Body of pancreas (tissue), 4 donors: ENCODE data around the gene TMEM245.

Source experiments
- POLR2A ChIP-seq, 3 donors: fragments of 450-650 bp; IDR thresholded peaks; one replicate each; pipeline ENCODE4 v1.6.1; 2016; ENCODE audit warnings: antibody characterized with exemption in 3 of 3, mild to moderate bottlenecking in 2 of 3
- TF ChIP-seq, protein P1 (sequence below), 7 experiments: fragments of 450-650 bp in 4 of 7; fragments of 200-600 bp in 3 of 7; sonication (generic) in 3 of 7; IDR thresholded peaks; one replicate each; pipeline ENCODE4 v1.5.1; 2016 to 2019; ENCODE audit warnings: antibody characterized with exemption in 7 of 7

DNA sequence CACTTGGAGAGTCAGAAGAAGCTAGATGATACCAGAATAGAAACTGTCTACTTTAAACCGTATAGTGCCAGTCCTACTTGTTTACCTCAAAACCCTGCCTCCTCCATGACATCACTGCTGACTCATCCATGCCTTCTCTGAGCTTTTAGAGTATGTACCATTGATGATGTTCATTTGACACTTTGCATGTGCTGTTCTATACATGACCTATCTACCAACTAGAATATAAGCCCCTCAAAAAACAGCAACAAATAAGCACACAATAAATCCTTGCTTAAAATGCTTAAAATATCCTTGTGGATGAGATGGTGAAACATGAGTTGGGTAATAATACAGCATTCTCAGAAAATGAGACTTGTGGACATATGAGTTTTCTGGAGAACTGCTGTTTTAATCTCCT lies 109.0 kb downstream of the TMEM245 start:
- no peak for TF ChIP-seq POLR2A (IDR thresholded peaks at IDR 0.05)
- TF ChIP-seq, protein P1, sequence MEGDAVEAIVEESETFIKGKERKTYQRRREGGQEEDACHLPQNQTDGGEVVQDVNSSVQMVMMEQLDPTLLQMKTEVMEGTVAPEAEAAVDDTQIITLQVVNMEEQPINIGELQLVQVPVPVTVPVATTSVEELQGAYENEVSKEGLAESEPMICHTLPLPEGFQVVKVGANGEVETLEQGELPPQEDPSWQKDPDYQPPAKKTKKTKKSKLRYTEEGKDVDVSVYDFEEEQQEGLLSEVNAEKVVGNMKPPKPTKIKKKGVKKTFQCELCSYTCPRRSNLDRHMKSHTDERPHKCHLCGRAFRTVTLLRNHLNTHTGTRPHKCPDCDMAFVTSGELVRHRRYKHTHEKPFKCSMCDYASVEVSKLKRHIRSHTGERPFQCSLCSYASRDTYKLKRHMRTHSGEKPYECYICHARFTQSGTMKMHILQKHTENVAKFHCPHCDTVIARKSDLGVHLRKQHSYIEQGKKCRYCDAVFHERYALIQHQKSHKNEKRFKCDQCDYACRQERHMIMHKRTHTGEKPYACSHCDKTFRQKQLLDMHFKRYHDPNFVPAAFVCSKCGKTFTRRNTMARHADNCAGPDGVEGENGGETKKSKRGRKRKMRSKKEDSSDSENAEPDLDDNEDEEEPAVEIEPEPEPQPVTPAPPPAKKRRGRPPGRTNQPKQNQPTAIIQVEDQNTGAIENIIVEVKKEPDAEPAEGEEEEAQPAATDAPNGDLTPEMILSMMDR (IDR thresholded peaks at IDR 0.05), result no peak
